Embryonic facial prominence (tissue), 1 donor: ENCODE data around the gene HOMER2.

Experiments
- DNase-seq: peaks from one replicate; pipeline ENCODE4 v3.0.0-alpha.2; 2016; ENCODE audit errors: extremely low spot score

HOMER2 gene

GRCh38 chr15:82799183-82799841, 153.2 kb downstream of the HOMER2 start:
- DNase-seq = no peak
